ENCODE measurements around the gene KAZALD1. TPM values are rescaled to one million over a fixed set of nuclear protein-coding genes. Genes with fewer than 3 reads are reported as not detected.

KAZALD1 gene
- total and polyA plus RNA-seq, 8 donors, result 0.19 to 1.6 (median 1.0) TPM

DNA sequence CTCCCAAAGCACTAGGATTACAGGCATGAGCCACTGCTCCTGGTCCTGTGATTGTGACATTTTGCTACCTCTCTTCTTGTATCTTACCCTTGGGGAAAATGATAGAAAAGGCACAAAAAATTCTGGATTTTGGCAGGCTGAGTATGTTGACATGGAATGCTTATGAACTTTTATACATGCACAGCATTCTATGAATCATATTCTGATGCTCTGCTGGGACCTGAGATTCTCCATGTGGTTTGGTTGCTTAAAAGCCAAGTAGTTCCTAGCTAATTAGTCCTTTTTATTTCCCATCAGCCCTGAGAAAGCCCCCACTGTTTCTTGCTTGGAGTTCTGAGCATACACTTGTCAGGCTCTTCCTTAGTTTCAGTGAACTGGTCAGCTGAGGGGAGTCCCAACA lies 8.3 kb upstream of the KAZALD1 start:
- H3K36me3 ChIP-seq, result no peaks in the 10 kb centered on the region
- no peaks in the 10 kb centered on the region for H3K4me1 ChIP-seq
- FAIRE-seq (no peak), DNase-seq (no peak), ATAC-seq (no peak)
- H3K27me3 ChIP-seq, result peaks cover 0 to 9% (median 1%) of the 10 kb centered on the region in 4 donors
- TF ChIP-seq, protein P1, sequence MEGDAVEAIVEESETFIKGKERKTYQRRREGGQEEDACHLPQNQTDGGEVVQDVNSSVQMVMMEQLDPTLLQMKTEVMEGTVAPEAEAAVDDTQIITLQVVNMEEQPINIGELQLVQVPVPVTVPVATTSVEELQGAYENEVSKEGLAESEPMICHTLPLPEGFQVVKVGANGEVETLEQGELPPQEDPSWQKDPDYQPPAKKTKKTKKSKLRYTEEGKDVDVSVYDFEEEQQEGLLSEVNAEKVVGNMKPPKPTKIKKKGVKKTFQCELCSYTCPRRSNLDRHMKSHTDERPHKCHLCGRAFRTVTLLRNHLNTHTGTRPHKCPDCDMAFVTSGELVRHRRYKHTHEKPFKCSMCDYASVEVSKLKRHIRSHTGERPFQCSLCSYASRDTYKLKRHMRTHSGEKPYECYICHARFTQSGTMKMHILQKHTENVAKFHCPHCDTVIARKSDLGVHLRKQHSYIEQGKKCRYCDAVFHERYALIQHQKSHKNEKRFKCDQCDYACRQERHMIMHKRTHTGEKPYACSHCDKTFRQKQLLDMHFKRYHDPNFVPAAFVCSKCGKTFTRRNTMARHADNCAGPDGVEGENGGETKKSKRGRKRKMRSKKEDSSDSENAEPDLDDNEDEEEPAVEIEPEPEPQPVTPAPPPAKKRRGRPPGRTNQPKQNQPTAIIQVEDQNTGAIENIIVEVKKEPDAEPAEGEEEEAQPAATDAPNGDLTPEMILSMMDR (IDR thresholded peaks at IDR 0.05), result no peak
- no peak overlapping the region for H3K4me3 ChIP-seq
- no peak overlapping the region for H3K27ac ChIP-seq
- no peaks in the 10 kb centered on the region for H3K9me3 ChIP-seq
- intact Hi-C loops (cut with DNase I), result no loop called here

DNA sequence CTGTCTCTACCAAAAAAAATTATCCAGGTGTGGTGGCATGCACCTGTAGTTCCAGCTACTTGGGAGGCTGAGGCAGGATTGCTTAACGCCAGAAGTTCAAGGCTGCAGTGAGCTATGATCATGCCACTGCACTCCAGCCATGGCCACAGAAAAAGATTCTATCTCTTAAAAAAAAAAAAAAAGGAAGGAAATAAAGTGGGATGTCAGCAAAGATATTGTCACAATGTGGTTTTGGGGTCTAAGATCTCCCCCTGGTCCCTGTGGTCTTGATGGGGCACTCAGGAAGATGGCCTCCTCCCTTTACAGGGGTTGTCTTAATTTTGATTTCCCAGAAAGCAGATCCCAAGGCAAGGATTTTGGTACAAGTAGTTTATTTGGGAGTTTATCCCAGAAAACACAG lies 7.4 kb upstream of the KAZALD1 start:
- DNase-seq (no peak), FAIRE-seq (no peak), ATAC-seq (no peak)
- WGBS, 2 donors, result 86 to 92% methylated on average over 1 of the region's 1 CpG
- intact Hi-C loops (cut with DNase I), result no loop called here
- H3K27me3 ChIP-seq, result peaks cover 0 to 4% (median under 1%) of the 10 kb centered on the region in 4 donors
- H3K9me3 ChIP-seq, result no peaks in the 10 kb centered on the region
- H3K4me1 ChIP-seq, result no peaks in the 10 kb centered on the region
- H3K4me3 ChIP-seq, result no peak overlapping the region
- TF ChIP-seq, protein P1 (IDR thresholded peaks at IDR 0.05), result no peak
- no peak overlapping the region for H3K27ac ChIP-seq
- no peaks in the 10 kb centered on the region for H3K36me3 ChIP-seq

DNA sequence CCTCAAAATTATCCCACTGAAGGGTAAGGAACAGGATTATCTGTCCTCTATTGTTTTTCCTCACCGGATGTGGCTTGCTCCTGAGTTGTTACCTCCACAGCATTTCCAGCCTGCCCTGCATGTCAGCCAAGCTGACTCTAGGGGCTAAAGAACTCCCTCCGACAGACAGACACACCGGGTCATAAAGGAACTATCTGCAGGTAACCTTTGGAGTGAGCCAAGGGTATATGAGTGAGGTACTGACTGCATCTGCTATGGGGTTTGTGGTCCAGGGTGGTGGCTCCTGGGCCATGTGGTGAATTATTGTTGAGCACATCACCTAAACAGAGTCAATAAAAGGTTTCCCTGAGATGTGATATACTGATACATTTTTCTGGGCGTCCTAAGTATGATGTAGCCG lies 6.9 kb upstream of the KAZALD1 start:
- DNase-seq (no peak), ATAC-seq (no peak), FAIRE-seq (no peak)
- Histone ChIP-seq H3K36me3 (no peaks in the 10 kb centered on the region), H3K27me3 (no peaks in the 10 kb centered on the region), H3K4me3 (no peak overlapping the region), H3K9me3 (no peaks in the 10 kb centered on the region), H3K4me1 (no peaks in the 10 kb centered on the region), H3K27ac (no peak overlapping the region)
- intact Hi-C loops (cut with DNase I), result no loop called here
- TF ChIP-seq, protein P1 (IDR thresholded peaks at IDR 0.05), result no peak
- 78 to 86% methylated on average over 5 of the region's 5 CpGs for WGBS, 2 donors

DNA sequence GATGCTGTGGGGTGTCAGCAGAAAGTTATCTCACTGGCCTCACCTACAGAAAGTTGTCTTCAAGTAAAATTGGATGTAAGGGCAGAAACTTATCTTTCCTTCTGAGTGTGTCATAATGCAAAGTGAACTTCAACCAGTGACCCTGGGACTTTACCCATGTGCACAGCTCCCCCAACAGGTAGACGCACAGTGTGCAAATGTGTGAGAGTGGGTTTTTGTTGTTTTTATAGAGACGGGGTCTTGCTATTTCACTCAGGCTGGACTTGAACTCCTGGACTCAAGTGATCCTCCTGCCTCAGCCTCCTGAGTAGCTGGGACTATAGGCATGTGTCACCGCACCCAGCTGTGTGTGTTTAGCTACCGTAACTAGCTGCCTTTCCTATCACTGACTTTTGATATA lies 6.4 kb upstream of the KAZALD1 start:
- Histone ChIP-seq H3K27ac (no peak overlapping the region), H3K9me3 (no peaks in the 10 kb centered on the region), H3K27me3 (no peaks in the 10 kb centered on the region), H3K36me3 (no peaks in the 10 kb centered on the region), H3K4me1 (no peaks in the 10 kb centered on the region), H3K4me3 (no peak overlapping the region)
- no peak for ATAC-seq
- TF ChIP-seq, protein P1 (IDR thresholded peaks at IDR 0.05), result no peak
- WGBS, 2 donors, result 68 to 82% methylated on average over 4 of the region's 4 CpGs
- FAIRE-seq, result no peak
- no peak for DNase-seq
- intact Hi-C loops (cut with DNase I), result no loop called here

DNA sequence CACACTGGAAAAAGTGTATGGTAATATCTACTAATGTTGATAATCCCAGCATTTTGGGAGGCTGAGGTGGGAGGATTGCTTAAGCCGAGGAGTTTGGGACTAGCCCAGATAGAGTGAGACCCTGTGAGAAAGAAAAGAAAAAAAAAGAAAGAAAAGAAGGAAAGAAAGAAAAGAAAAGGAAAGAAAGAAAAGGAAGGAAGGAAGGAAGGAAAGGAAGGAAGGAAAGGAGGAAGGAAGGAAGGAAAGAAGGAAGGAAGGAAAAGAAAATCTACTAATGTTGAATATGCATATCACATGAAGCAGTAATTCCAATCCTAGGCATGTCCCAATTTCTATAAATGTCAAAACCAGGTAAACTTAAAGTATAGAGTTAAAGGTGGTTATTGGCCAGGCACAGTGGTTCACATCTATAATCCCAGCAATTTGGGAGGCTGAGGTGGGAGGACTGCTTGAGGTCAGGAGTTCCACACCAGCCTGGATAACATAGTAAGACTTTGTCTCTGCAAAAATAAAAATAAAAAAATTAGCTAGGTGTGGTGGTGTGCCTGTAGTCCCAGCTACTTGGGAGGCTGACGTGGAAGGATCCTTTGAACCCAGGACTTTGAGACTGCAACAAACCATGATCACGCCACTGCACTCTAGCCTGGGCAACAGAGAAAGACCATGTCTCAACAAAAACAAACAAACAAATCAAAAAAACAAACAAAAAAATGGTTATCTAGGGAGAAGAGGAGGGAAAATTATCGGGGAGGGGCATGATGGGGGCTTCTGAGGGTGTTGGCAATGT lies 5.2 kb upstream of the KAZALD1 start:
- 90 to 95% methylated on average over 4 of the region's 4 CpGs for WGBS, 2 donors
- FAIRE-seq (no peak), DNase-seq (no peak), ATAC-seq (no peak)
- intact Hi-C loops (cut with DNase I), result no loop called here
- H3K36me3 ChIP-seq, result no peaks in the 10 kb centered on the region
- no peak overlapping the region for H3K4me3 ChIP-seq
- no peaks in the 10 kb centered on the region for H3K27me3 ChIP-seq
- no peaks in the 10 kb centered on the region for H3K4me1 ChIP-seq
- H3K9me3 ChIP-seq, result no peaks in the 10 kb centered on the region
- TF ChIP-seq, protein P1 (IDR thresholded peaks at IDR 0.05), result no peak
- no peak overlapping the region for H3K27ac ChIP-seq
